NCI-H146 treated with DMSO at 0.1 percent for 48 hours (cell line): ENCODE results near the gene COL5A3.
"Not testable (repeated sequence)": the region's sequence is repeated elsewhere in the genome, so short reads cannot be mapped to it uniquely, and the experiment has no call there.

Source experiments
- DNase-seq: peaks from one replicate; lab custom pipeline; 2025; ENCODE audit not compliant: unreplicated experiment; lab: John Stamatoyannopoulos, UW

Gene COL5A3

DNA sequence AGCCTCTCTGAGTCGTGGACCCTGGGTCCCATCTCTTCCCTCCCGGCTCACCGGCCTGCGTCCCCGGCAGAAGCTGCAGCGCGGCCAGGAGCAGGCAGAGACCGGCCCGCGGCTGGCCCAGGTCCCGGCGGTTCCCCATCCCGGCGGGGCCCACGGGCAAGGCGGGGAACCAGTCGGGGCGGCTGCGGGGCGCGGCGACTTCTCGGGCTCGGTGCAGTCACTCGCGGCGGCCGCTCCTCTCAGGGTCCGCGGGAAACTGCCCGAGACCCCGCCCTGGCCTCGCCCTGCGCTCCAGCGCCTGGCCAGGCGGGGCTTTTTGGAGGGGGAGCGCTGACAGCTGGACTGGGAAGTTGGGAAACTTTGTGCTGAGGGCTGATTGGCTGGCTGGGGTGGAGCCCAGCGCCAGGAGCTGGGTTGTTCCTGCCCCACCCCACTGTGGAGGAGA is at the start of gene COL5A3:
Gene COL5A3 (minus strand): TSS at position 258 of the 445 bp plus-strand sequence. CDS start 119 bp downstream, at position 139.
- no peak for DNase-seq

- no peak for DNase-seq
Observed at GRCh38 chr19:10052602-10053360, 42.5 kb upstream of the COL5A3 start.

GRCh38 chr19:10049626-10050025 is 39.3 kb upstream of the COL5A3 start:
- DNase-seq: no peak

DNA sequence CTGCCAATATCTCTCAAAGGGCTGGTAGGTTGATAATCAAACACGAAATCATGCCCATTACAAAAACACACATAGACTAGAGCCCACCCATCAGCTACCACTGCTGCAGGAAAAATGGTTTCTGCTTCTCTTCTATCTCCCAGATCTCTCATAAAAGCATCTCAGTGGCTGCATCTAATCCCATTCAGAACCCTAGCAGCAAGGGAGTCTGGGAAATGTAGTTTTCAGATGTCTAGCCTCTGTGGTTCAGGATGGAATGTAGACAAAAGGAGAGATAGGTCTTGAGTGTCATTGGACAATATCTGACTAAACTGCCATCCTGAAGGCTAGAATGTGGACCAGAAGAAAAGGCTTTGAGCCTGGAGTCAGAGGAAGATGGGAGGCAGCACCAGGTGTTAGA is 35.1 kb upstream of the COL5A3 start:
- DNase-seq: no peak

DNA sequence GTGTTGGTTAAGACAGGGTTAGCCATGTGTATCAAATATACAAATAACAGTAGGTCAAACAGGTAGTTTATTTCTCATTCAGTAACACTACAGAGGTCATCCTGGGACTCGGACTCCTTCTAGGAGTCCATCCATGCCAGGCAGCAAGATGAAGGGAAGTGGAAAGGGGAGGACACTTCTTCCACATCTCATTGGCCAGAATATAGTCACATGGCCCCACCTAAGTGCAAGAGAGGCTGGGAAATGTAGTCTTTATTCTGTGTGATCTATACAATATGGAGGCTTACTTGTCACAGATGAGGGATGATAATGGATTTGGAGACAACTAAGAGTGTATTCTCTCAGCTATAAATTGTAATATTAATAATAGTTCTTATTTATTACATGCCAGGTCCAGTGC is 34.1 kb upstream of the COL5A3 start:
- DNase-seq: no peak

- DNase-seq: no peak
Observed at GRCh38 chr19:10043286-10043927, 33.1 kb upstream of the COL5A3 start.

DNA sequence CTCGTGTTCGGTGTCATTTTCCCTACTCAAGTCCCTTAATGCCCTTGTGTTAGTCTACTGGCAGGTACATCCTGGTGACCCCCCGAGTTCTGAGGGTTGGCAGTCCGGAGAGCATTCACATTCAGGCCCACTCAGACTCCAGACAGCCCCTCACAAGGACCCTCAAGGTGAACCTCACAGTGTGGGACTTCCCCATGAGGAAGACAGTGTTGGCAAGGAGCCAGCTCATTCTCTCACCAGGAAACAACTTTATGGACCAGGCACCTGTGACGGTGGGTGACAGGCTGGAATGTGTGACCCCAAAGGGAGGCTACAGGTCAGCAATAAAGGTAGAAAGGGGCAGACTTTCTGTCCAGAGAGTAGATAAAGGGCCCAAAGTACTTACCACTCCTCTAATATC is 27.5 kb upstream of the COL5A3 start:
- no peak for DNase-seq

DNA sequence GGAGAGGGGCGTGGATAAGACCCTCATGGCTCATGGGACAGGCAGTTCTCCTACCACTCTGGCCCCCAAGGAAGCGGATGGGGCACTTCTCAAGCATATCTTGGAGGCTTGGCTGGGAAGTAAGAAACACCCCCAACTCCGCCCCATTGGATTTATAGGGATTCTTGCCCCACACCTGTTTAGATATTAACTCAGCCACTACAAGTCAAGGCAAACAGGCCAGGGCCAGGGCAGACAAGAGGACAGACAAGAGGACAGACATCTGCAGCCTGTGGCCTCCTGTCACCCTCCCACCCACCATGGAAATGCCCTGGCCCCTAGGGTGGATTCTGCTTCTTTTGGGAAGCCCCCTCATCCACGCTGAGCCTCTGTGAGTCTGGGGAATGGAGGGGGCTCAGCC is 27.1 kb upstream of the COL5A3 start:
- no peak for DNase-seq

GRCh38 chr19:10036601-10037071 is 26.3 kb upstream of the COL5A3 start:
- no peak for DNase-seq

DNA sequence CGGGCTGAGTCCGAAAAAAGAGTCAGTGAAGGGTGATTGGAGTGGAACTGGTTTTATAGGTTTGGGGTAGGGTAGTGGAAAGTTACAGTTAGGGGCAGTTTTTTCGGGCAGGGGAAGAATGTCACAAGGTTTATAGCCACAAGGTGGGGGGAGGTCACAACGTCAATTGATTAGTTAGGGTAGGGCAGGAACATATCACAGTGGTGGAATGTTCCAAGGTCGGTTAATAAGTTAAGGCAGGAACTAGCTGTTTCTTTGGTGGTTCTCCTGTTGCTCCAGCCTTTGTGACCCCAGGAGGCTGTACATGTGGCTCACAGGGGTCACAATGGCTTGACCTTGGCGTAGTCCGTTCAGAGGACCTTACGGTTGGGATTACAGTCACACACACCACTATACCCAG is 23.3 kb upstream of the COL5A3 start:
- no peak for DNase-seq

GRCh38 chr19:10027158-10027997 is 17.1 kb upstream of the COL5A3 start:
- DNase-seq: peak; percentile 25

GRCh38 chr19:10026744-10027143 is 16.4 kb upstream of the COL5A3 start:
- no peak for DNase-seq

GRCh38 chr19:10023096-10023495 is 12.8 kb upstream of the COL5A3 start:
- DNase-seq: not testable (repeated sequence)

- no peak for DNase-seq
Observed at GRCh38 chr19:10021863-10022262, 11.6 kb upstream of the COL5A3 start.

DNA sequence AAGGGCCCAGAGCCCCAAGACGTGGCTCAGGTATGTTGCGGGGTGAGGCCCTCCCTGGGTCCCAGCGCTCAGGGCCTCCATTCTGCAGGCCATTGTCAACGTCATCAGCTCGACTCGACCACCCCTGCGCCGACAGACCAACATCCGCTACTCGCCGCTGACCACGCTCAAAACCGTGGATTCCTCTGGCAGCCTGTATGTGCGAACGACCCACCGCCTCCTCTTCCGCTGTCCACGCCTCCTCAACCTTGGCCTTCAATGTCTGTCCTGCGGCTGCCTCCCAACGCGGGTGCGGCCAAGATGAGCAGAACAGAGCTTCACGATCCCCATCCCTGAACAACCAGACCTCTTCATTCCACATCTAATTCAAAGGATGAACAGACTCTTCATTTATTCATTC is 11.1 kb upstream of the COL5A3 start:
- no peak for DNase-seq

DNA sequence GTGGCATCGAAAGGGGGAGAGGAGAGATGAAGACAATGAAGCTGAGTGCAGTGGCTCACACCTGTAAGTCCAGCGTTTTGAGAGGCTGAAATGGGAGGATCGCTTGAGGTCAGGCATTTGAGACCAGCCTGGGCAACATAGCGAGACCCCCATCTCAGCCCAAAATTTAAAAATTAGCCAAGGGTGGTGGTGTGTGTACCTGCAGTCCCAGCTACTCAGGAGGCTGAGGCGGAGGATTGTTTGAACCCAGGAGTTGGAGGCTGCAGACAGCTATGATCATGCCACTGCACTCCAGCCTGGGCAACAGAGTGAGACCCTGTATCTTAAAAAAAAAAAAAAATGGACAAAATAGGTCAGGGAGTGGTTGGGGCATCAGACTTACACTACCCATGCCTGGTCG is 10.5 kb upstream of the COL5A3 start:
- no peak for DNase-seq

- DNase-seq: no peak
Observed at GRCh38 chr19:10019246-10019645, 8.9 kb upstream of the COL5A3 start.

- no peak for DNase-seq
Observed at GRCh38 chr19:10018786-10019185, 8.5 kb upstream of the COL5A3 start.

- no peak for DNase-seq
Observed at GRCh38 chr19:10018263-10018662, 8.0 kb upstream of the COL5A3 start.

DNA sequence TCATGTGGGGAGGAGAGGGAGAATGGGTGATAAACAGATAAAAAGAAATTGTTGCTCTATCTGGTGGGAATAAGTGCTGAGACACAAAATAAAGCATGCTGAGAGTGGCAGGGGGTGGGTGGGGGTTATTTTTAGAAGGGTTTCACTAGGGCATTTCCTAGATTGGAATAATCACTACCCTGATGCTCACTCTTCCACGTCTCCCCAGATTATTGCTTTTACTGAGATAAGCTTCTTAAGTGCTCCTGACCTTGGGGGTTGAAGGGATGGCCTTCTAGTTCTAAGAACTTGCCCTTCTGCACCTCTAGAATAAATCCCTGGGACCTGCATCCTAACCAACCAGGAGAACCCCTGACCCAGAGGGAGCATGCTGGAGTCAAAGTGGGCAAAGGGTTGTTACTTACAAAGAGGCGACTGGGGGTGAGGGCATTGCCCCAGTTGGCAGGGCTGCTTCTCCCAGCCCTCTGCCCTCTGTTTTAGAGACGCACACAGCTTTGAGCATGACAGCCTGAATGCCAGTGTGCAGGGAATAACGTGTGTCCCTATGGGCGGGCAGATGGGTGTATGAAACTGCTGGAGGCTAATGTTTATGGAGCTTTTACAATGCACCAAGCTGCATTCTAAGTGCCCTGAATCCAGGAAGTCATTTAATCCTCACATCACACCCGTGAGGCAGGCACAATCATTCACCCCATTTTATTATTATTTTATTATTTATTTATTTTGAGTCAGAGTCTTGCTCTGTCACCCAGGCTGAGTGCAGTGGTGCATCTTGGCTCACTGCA is 3.7 kb upstream of the COL5A3 start:
- no peak for DNase-seq

DNA sequence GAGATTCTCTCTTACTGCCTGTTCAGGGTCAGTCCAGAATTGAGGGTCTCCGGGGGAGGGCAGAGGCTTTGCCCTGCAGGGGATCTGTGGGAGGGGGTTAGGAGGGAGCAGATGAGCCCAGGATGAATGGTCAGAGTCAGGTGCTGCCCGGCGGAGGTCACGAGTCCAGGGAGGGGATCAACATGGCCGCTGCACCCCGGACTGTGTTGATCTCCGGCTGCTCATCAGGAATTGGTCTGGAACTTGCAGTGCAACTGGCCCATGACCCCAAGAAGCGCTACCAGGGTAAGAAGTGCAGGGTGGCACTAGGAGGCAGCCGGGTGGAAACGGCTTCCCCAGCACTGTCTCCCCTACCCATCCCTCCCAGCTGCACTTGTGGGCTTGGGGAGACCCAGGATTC is 3.0 kb upstream of the COL5A3 start, which contains the start of gene RDH8:
Gene RDH8 (plus strand): TSS at position 168 of the 400 bp plus-strand sequence. CDS start 15 bp downstream, at position 183.
- no peak for DNase-seq
